DMS79 treated with DMSO at 0.1 percent for 48 hours (cell line): ENCODE data around the gene PIK3CA.
"Not testable (repeated sequence)": the region's sequence is repeated elsewhere in the genome, so short reads cannot be mapped to it uniquely, and the experiment has no call there.

ENCODE experiments used
- DNase-seq: peaks from one replicate; lab custom pipeline; 2025; lab: John Stamatoyannopoulos, UW

The PIK3CA gene

GRCh38 chr3:179147873-179148615, at the start of gene PIK3CA:
Gene PIK3CA, plus strand, starts transcription at chr3:179148357. Its CDS starts 50,469 bp downstream, at chr3:179198826.
- peak; percentile 97 for DNase-seq

- DNase-seq = no peak
These were observed 49.6 kb upstream of the PIK3CA start for GRCh38 chr3:179098388-179099077.

- DNase-seq = no peak
These were observed 47.5 kb upstream of the PIK3CA start for GRCh38 chr3:179100652-179101051.

GRCh38 chr3:179105881-179106280, 42.3 kb upstream of the PIK3CA start:
- no peak for DNase-seq

GRCh38 chr3:179107617-179108016, 40.5 kb upstream of the PIK3CA start:
- DNase-seq = no peak

- no peak for DNase-seq
These were observed 40.1 kb upstream of the PIK3CA start for GRCh38 chr3:179108086-179108485.

GRCh38 chr3:179113903-179114302, 34.3 kb upstream of the PIK3CA start:
- DNase-seq = no peak

- not testable (repeated sequence) for DNase-seq
These were observed 32.7 kb upstream of the PIK3CA start for GRCh38 chr3:179115444-179115843.

- DNase-seq = no peak
These were observed 31.3 kb upstream of the PIK3CA start for GRCh38 chr3:179116816-179117215.

GRCh38 chr3:179132191-179132890, 15.8 kb upstream of the PIK3CA start:
- not testable (repeated sequence) for DNase-seq

GRCh38 chr3:179133575-179133974, 14.6 kb upstream of the PIK3CA start:
- no peak for DNase-seq

- no peak for DNase-seq
These were observed 12.0 kb upstream of the PIK3CA start for GRCh38 chr3:179136195-179136594.

- no peak for DNase-seq
These were observed 6.3 kb upstream of the PIK3CA start for GRCh38 chr3:179141890-179142289.

- peak; percentile 80 for DNase-seq
These were observed 1.1 kb upstream of the PIK3CA start for GRCh38 chr3:179146911-179147513.

- no peak for DNase-seq
These were observed 664 bp upstream of the PIK3CA start for GRCh38 chr3:179147514-179147872.

GRCh38 chr3:179148616-179149405, 654 bp downstream of the PIK3CA start:
- peak; percentile 47 for DNase-seq

- no peak for DNase-seq
These were observed 1.3 kb downstream of the PIK3CA start for GRCh38 chr3:179149406-179149867.

- no peak for DNase-seq
These were observed 1.8 kb downstream of the PIK3CA start for GRCh38 chr3:179149951-179150350.

GRCh38 chr3:179150610-179151009, 2.5 kb downstream of the PIK3CA start:
- DNase-seq = peak; percentile 3

GRCh38 chr3:179151474-179151873, 3.3 kb downstream of the PIK3CA start:
- DNase-seq = no peak

GRCh38 chr3:179156170-179156569, 8.0 kb downstream of the PIK3CA start:
- DNase-seq = no peak

GRCh38 chr3:179156775-179157174, 8.6 kb downstream of the PIK3CA start:
- DNase-seq = no peak
